HepG2 (cell line): Measurements from ENCODE around the gene HERC5. TPM values are rescaled to one million over a fixed set of nuclear protein-coding genes. Genes with fewer than 3 reads are reported as not detected.
A peak's percentile ranks its signal among the peaks of the same experiment; 100 is the strongest.

Experiments
- ASH2L ChIP-seq: fragments of 300-600, 200-600 bp; sonication (generic); IDR thresholded peaks from 2 replicates; pipeline ENCODE4 v1.7.0; 2017; ENCODE audit warnings: low read depth, mild to moderate bottlenecking, moderate library complexity, mixed read lengths, low read length; ENCODE audit not compliant: insufficient read length
- NFIC ChIP-seq: IDR thresholded peaks from 2 replicates; pipeline ENCODE4 v1.6.1; 2012; ENCODE audit warnings: mild to moderate bottlenecking, low read length, inconsistent platforms
- PPARG ChIP-seq: conservative IDR thresholded peaks from 2 replicates; pipeline ENCODE4 v1.6.1; 2016; ENCODE audit warnings: missing biosample characterization, missing genetic modification reagents
- ZNF234 ChIP-seq: sonication (generic); formaldehyde crosslinking; conservative IDR thresholded peaks from 2 replicates; pipeline ENCODE4 v1.5.1; 2020; ENCODE audit warnings: mild to moderate bottlenecking, missing genetic modification reagents
- ZNF550 ChIP-seq: sonication (generic); formaldehyde crosslinking; IDR thresholded peaks from 2 replicates; pipeline ENCODE4 v1.4.0; 2020; ENCODE audit warnings: mild to moderate bottlenecking, missing genetic modification reagents, borderline replicate concordance
- polyA plus RNA-seq, 8 experiments: library from polyadenylated mRNA; depleted of rRNA in 3 of 8; stranded (reverse) in 7 of 8; unstranded in 1 of 8; fragments of >200 nt; fragmentation: Illumina TruSeq in 4 of 8; extraction: Trizol in 4 of 8; gene quantifications; 2 replicates each; pipeline versions ENCODE4 v1.2.1 to v1.2.3, GENCODE V29; 2011 to 2016; ENCODE audit warnings: low read depth in 4 of 8, missing spikeins in 1 of 8, mixed read lengths in 1 of 8; ENCODE audit not compliant: insufficient read depth in 1 of 8
- total RNA-seq, 5 experiments: library from RNA; depleted of rRNA; stranded (reverse); fragments of >200 nt; fragmentation: Illumina TruSeq; extraction: Trizol; gene quantifications; 2 replicates each; pipeline ENCODE4 v1.2.3, GENCODE V29; 2016; ENCODE audit warnings: low read depth in 1 of 5
- TF ChIP-seq, protein P1 (sequence below): IDR thresholded peaks from 2 replicates; pipeline ENCODE4 v1.6.1; 2016; ENCODE audit warnings: missing genetic modification reagents, missing compliant biosample characterization
- TF ChIP-seq, protein P2 (sequence below): sonication (generic); formaldehyde crosslinking; conservative IDR thresholded peaks from 2 replicates; pipeline ENCODE4 v1.4.0; 2020; ENCODE audit warnings: mild to moderate bottlenecking, missing genetic modification reagents, moderate library complexity
- TF ChIP-seq, protein P3 (sequence below): sonication (generic); formaldehyde crosslinking; IDR thresholded peaks from 2 replicates; pipeline ENCODE4 v1.4.0; 2020; ENCODE audit warnings: missing genetic modification reagents

HERC5 gene
- total and polyA plus RNA-seq, 2 of the 13 experiments (the other 11 are each of a cell fraction or from before 2014, with no cell fraction given) = 0.13 to 0.33 TPM

DNA sequence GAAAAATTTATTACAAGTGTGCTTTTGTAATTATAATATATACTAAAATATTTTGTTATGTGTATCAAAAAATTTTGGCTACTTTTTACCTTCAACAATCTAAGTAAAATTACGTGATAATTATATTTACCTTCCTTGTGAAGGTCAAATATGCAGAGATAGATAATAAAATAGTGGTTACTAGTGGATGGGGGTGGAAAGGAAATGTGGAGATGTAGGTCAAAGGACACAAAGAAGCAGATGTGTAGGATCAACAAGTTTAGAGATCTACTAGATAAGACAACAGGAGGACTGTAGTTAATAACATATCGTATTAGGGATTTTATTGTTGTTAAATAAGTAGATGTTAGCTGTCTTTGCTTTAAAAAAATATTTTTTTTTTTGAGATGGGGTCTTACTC lies 21.3 kb downstream of the HERC5 start (continued):
- TF ChIP-seq, protein P1, sequence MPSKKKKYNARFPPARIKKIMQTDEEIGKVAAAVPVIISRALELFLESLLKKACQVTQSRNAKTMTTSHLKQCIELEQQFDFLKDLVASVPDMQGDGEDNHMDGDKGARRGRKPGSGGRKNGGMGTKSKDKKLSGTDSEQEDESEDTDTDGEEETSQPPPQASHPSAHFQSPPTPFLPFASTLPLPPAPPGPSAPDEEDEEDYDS (CRISPR knock-in tag) = no peak
- no peak for TF ChIP-seq NFIC
- peak; percentile 26 for TF ChIP-seq ASH2L
- TF ChIP-seq, protein P2, sequence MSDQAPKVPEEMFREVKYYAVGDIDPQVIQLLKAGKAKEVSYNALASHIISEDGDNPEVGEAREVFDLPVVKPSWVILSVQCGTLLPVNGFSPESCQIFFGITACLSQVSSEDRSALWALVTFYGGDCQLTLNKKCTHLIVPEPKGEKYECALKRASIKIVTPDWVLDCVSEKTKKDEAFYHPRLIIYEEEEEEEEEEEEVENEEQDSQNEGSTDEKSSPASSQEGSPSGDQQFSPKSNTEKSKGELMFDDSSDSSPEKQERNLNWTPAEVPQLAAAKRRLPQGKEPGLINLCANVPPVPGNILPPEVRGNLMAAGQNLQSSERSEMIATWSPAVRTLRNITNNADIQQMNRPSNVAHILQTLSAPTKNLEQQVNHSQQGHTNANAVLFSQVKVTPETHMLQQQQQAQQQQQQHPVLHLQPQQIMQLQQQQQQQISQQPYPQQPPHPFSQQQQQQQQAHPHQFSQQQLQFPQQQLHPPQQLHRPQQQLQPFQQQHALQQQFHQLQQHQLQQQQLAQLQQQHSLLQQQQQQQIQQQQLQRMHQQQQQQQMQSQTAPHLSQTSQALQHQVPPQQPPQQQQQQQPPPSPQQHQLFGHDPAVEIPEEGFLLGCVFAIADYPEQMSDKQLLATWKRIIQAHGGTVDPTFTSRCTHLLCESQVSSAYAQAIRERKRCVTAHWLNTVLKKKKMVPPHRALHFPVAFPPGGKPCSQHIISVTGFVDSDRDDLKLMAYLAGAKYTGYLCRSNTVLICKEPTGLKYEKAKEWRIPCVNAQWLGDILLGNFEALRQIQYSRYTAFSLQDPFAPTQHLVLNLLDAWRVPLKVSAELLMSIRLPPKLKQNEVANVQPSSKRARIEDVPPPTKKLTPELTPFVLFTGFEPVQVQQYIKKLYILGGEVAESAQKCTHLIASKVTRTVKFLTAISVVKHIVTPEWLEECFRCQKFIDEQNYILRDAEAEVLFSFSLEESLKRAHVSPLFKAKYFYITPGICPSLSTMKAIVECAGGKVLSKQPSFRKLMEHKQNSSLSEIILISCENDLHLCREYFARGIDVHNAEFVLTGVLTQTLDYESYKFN (CRISPR knock-in tag) = peak; percentile 52
- no peak for TF ChIP-seq ZNF234 (CRISPR knock-in tag)
- TF ChIP-seq ZNF550 = no peak
- peak; percentile 96 for TF ChIP-seq PPARG (CRISPR knock-in tag)
- TF ChIP-seq, protein P3, sequence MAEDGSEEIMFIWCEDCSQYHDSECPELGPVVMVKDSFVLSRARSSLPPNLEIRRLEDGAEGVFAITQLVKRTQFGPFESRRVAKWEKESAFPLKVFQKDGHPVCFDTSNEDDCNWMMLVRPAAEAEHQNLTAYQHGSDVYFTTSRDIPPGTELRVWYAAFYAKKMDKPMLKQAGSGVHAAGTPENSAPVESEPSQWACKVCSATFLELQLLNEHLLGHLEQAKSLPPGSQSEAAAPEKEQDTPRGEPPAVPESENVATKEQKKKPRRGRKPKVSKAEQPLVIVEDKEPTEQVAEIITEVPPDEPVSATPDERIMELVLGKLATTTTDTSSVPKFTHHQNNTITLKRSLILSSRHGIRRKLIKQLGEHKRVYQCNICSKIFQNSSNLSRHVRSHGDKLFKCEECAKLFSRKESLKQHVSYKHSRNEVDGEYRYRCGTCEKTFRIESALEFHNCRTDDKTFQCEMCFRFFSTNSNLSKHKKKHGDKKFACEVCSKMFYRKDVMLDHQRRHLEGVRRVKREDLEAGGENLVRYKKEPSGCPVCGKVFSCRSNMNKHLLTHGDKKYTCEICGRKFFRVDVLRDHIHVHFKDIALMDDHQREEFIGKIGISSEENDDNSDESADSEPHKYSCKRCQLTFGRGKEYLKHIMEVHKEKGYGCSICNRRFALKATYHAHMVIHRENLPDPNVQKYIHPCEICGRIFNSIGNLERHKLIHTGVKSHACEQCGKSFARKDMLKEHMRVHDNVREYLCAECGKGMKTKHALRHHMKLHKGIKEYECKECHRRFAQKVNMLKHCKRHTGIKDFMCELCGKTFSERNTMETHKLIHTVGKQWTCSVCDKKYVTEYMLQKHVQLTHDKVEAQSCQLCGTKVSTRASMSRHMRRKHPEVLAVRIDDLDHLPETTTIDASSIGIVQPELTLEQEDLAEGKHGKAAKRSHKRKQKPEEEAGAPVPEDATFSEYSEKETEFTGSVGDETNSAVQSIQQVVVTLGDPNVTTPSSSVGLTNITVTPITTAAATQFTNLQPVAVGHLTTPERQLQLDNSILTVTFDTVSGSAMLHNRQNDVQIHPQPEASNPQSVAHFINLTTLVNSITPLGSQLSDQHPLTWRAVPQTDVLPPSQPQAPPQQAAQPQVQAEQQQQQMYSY (CRISPR knock-in tag) = no peak
- TF ChIP-seq, all 625 proteins: peak for 11
